HG03558 (cell line): Measurements from ENCODE around the gene CHST15.

ENCODE experiments used
- ATAC-seq: cut with Tn5 transposase; IDR thresholded peaks from one replicate; pipeline ENCODE4 v1.9.1; 2021; ENCODE audit warnings: moderate number of reproducible peaks; ENCODE audit not compliant: unreplicated experiment; ENCODE audit errors: extremely low read depth

CHST15 gene

DNA sequence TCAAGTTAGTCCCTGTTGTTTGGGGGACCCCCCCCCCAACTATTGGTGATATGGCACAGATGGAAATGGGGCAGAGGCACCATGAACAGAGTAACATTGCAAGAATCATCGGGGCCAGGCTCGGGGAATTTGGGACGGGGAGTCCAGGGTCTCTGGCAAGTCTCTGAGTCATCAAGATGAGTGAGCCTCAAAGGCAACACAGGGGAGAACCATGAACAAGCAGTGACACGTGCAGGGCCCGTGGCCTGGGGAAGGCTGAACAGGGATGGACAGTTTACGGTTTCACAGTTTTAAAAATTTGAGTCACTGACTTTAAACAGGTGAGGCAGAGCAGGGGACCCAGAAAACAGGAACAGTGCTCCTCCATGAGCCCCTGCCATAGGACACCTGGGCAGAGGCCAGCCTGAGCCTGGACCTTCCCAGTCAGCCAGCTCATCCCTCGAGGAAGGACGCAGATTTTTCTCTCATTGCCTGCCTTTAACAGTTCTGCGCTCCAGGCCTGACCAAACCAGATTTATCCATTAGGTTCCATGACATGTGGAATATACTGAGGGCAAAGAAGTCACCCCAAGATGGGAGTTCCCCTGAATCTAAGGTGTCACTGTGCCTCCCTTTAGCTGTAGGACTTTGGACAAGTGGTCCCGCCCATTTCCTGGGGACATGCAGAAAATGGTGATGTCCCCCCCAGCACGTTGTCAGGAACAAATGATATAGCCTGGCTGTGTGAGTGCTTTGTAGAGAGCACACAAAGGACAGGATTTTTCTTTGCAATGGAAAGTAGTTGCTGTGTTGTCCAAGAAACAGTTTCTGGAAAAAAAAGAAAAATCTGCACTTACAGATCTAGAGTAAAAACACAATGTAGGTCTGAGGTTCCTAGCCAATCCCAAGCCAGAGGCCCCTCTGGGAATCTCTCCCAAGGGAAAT, 23.8 kb downstream of the CHST15 start:
- ATAC-seq: no peak

DNA sequence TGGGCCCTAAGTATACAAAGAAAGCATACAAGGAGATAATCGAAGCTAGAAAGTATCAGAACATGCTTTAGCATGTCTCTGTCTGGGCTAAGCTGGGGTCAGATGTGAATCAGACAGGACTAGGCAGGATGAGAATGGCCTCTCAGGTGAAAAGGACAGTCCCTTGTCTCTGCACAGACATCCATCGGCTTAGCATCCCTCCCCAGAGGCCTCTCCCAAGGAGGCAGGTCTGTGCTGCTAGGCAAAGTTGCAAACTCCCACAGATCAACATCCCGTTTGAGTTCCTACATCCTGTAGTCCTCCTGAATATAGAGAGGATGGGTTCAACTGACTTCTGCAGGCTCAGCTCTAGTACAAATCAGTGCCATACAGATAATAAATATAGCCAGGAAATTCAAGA, 24.5 kb downstream of the CHST15 start:
- no peak for ATAC-seq

DNA sequence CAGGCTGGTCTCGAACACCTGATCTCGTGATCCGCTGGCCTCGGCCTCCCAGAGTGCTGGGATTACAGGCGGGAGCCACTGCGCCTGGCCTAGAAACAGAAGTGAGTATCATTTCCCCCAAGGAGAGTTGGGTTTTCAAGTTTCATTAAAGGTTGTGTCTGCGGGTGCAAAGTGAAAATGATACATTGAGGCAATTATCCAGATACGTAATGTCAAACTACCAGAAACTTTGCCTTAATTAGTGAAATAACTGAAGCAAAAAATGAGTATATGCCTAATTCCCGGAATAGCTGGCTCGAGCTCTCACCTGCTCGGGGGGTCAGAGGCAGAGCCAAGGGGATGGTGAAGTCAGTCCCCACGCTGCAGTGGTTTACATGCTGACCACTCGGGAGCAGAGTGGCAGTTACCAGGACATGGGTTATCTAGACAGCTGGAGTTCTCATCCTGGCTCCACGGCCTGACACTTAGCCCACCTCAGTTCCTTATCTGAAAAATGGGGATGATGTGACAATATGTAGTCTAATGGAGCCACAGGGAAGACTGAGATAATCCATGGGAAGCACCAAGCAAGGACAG, 25.5 kb downstream of the CHST15 start:
- ATAC-seq: no peak

DNA sequence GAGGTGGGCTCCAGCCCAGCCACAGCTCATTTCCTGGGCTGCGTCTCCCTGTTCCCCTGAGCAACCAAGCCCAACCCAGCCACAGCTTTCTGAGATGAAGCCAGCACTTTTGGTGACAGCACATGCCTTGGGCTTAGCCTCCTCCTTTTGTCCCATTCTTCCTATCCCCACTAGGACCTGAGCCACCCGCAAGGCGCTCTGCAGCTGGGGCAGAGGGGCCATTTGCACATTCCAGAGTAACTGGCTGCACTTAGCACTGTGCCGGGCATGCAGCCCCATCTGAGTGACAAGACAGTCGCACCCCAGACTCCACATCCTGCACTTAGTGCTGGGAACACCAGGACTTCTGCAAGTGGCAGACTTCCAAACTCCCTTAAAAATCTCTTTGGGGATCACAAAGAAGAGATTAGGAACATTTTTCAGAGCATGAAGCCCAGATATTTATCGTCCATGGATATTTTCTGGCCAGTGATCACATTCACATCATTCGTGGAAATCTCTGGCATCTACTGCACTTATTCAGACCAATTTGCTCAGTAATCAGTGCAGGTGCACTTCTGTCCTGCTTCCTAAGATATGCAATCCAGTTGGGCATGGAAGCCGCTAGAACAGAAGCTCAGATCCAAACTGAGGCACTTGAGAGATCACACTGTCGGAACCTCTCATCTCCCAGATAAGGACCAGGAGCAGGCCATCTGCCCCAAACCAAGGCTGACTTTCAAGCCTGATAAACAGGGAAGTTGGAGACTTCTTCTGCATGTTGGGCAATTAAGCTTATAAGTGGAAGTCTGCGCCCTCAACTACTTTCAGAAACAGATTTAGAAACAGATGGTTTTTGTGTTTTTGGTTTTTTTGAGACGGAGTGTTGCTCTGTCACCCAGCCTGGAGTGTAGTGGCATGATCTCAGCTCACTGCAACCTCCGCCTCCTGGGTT, 26.4 kb downstream of the CHST15 start:
- ATAC-seq: no peak

DNA sequence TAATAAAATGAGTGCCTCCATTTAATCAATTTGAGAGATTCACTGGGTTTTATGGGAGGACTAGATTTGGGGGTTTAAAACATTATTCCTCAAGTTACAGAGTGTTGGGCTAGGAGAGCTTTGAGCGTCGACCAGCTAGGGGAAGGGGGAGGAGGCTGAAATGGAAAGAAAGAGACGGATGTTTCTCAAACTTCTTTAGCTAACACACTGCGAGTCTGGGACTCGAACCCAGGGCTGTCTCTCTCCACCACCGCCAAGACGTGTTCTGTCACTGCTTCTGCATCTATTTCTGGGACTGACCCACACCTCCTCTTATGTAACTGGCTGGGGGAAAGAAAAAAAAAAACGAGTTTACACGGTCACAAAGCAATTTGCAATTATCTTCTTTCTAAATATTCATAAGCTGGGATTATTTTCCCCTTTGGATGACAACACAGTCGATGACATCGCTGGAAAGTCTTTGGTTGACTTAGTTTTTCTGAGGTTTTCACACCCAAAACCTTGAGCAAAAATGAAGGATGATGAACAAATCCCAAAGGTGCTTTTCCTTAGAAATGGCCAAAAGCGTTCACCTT, 27.2 kb downstream of the CHST15 start:
- ATAC-seq: no peak

DNA sequence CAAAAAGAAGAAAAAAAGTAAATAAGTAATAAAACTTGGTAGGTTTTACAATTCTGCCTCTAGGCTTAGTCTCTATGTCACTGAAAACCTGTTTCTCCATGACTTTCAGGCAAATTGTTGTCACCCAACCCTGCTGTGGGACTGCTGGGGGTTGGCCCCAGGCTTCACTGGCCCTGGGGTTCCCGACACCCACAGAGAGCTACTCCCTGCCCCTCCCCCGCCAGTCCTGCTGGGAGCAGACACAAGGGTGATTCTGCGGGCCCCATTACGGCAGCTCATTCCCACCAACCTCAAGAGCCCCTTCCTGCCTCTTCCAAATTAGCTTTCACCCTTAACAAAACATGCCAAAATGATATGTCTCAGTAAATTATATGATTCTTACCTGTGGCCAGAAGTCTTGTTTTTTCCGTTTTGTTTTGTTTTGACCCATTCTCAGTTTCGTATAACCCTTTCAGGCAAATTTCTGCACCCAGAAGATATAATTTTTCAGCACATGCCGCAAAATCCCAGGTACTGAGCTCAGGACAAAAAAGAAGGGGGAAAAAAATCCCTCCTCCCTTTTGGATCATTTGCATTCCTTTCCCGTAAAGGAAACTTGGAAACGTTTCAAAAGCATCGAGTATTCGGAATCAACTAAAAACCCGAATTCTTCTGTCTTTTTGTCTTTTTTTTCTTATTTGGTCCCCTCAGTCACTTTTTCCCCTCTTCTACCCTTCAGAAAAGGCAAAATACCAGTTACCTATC, 27.8 kb downstream of the CHST15 start:
- ATAC-seq: no peak

DNA sequence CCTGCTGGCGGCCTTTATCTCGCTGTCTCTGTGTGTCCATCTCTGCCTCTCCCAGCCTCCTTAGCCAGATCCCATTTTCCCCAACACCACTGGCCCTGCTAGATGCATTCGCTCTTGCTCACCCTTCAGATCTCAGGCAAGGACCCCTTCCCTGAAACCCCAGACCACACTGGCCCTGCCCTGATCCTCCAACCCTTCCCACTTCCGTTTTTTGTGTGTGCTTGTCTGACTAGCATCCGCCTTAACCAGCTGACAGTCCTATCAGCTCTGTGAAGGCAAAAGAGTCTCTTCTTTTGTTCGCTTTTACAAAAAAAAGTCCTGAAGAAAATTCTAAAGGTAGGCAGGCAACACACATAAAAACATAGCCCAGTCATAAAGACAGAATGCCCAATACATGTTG, 28.7 kb downstream of the CHST15 start:
- no peak for ATAC-seq

DNA sequence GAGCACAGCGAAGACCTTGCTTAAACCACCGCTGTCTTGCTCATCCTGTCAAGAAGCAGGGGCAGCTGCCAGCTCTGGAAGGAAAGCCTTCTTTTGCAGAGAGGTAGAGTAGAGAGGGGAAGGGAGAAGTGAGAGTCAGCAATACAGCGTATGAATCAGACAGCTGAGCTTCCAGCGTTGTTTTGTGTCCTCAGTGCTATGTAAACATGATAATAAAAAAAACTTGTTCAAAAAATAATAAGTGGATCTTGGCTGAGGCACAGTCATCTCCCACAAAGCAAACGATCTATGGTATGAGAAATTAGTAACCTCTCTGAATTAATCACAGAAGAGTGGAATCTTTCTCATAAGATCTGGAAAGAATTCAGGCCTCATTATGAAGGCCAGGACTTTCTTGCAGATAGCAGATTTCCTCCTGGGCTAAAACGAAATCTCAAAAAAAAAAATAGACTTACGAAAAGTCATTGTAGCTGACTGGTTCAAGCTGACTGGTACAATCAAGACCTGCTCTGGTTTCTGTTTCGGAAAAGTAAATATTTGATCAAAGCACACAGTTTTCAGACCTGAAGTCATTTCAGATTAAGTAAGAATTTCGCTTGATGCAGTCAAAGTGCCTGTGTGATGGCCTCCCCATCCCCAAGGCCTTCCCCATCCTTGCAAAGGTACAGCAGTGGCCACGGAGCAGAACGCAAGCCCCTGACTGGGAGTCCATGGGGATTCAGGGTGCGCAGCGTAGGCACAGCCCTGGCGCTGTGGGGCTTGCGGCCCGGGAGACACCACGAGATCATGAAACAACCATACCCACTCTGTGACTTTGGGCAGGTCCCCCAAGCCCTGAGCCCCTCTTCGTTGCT, 29.4 kb downstream of the CHST15 start:
- ATAC-seq: no peak

DNA sequence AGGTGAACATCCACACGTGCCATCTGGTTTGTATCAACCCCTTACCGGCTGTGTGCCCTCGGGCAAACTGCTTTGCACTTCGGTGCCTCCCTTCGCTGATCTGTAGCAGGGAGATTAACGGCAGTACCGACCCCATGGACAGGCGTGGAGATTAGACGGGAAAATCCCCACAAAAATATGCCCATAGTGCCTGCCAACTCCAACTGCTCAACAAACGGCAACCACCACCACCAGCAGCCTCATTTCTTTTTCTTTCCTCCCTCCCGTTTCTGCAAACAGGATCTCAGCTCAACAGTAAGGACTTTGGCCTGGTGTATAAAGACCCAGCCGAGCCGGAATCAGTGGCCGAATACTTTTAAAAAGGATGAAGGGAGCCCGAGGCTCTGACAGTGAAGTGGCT, 31.0 kb downstream of the CHST15 start:
- ATAC-seq: no peak

DNA sequence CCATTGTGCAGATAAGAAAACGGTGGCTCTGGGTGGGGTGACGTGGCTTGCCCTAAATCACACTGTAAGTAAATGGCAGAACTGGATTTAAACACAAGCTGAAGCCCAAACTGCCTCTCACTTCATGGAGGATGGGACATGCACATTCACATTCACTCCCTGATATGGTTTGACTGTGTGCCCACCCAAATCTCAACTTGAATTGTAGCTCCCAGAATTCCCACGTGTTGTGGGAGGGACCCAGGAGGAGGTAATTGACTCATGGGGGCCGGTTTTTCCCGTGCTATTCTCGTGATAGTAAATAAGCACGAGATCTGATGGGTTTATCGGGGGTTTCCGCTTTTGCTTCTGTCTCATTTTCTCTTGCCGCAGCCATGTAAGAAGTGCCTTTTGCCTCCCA, 32.4 kb downstream of the CHST15 start:
- ATAC-seq: no peak

DNA sequence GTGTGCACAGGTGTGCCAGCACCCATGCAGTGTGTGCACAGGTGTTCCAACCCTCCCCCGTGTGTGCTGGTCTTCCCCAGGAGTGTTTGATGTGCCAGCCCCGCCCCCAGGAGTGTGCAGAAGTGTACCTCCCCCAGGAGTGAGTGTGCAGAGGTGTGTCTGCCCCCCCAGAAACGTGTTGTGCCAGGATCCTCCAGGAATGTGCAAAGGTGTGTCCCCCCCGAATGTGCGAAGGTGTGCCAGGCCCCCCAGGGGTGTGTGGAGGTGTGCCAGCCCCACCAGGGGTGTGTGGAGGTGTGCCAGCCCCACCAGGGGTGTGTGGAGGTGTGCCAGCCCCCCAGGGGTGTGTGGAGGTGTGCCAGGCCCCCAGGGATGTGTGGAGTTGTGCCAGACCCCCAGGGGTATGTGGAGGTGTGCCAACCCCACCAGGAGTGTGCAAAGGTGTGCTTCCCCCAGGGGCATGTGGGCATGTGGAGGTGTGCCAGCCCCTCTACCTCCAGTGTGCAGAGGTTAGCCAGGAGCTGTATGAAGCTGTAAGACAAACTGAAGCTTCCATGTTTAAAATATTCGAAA, 33.2 kb downstream of the CHST15 start:
- ATAC-seq: no peak

DNA sequence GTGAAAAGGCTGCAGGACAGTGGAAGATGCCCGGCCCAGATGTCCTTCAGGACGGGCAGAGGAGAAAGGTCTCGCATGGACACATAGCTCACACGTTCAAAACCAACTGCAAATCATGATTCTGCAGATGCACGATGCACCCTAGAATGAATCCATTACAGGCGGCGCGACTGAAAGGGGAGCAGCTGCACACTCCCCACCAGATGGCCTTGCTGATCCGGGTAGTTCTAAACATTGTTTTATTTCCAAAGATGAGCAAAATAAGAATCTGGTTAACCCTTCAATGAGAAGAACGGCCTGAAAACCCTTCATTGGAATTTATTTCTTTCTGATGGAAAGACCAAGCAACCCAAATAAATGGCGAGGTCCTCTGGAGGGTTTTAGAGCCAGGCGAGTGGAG, 33.8 kb downstream of the CHST15 start:
- no peak for ATAC-seq

DNA sequence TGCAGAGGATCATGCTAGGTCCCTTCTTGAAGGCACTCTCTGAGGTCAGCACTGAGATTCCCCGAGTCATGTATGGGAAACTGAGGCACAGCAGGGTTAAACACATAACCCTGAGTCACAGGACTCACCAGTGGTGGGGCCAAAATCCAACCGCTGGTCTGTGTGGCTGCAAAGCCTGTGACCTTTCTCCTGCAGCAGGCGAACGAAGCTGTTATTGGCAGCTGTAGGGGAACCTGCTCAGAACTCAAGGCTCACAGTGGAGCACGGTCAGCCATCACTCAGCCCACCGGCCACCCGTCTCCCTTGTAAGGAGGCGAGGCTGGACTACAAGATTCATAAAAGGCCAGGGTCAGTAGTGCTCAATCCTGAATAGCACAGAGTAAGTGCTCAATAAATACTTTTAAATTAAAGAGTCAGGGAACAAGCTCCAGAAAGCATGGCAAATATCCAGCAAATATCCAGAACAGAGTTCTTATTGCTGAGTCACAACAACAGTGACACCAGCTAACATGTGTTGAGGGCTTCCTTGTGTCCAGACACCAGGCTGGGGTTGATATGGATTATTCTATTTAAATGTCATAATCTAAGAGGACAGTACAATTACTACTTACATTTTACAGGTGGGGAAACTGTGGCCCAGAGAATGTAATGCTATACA, 34.9 kb downstream of the CHST15 start:
- no peak for ATAC-seq

DNA sequence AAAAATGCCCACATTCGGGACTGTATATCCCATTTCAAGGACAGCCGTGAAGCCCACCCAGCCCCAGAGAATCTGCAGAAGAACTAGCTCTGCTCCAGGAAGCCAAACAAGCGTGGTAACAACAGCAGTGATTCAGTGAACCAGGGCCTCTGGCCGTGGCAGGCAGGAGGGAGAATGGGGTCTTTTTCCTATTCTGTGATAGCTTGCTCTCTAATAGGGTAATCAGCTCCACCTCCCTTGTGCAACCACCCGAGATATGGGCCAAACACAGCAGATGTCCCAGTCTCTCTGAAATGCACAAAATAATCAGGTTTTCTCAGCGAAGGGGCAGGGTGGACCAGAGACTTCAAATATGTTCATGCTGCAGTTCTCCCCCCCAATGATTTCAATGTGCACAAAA, 35.8 kb downstream of the CHST15 start:
- ATAC-seq: no peak

DNA sequence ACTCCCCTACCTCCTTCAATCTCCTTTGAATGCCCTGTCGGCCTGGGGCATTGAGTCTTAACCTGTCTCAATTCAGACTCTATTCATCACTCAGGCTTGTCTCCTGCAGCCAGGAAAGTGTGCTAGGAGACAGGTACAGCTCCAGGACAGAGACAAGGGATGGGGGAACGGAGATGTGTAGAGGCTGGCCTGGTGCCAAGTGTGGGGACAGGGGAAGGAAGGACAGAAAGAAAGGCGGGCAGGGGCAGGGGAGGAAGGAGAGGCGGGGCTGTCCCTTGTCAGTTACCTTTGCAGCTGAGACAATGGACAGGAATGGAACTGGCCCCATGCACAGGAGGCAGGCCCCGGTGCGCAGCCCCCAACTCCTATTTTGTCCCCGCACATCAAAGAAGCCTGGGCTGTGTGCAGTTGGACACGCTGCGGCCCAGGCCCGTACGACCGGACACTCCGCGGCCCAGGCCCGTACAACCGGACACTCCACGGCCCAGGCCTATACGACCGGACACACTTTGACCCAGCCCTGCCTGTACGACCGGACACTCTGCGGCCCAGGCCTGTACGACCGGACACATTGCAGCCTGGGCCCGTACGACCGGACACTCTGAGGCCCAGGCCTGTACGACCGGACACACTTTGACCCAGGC, 36.9 kb downstream of the CHST15 start:
- no peak for ATAC-seq

DNA sequence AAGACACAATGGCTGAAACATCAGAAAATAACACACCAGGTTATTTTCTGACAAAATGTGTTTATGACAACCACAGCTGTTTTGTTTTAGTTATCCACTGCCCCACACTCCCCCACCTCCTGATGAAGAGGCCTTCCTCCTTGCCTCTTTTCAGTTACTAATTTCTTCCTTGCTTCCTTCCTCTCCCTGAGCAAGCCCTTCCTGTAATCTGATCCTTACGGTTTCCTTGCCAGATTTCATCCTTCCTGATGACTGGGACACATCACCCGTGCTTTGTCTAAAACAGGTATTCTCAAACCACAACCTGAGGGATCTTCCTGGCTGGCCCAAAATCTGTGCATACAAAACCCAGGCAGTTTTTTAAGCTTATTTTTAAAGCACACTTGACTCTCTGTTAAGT, 39.4 kb downstream of the CHST15 start:
- no peak for ATAC-seq

DNA sequence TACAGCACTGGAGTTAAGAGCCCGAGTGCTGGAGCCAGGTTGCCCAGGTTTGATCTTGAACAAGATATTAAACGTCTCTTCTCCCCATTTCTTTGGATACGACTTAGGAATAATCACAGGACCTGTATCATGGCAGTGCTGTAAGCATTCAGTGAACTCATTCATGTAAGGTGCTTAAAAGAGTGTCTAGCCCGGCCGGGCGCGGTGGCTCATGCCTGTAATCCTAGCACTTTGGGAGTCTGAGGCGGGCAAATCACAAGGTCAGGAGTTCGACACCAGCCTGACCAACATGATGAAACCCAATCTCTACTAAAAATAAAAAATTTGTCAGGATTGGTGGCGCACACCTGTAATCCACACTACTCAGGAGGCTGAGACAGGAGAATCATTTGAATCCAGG, 40.8 kb downstream of the CHST15 start:
- no peak for ATAC-seq
